HPDE6-E6E7 (cell line): Measurements from ENCODE around the gene LPIN3.

Source experiments
- DNase-seq: peaks from one replicate; pipeline ENCODE4 v3.0.0; 2011; ENCODE audit warnings: missing footprints; ENCODE audit errors: extremely low spot score

LPIN3 gene

DNA sequence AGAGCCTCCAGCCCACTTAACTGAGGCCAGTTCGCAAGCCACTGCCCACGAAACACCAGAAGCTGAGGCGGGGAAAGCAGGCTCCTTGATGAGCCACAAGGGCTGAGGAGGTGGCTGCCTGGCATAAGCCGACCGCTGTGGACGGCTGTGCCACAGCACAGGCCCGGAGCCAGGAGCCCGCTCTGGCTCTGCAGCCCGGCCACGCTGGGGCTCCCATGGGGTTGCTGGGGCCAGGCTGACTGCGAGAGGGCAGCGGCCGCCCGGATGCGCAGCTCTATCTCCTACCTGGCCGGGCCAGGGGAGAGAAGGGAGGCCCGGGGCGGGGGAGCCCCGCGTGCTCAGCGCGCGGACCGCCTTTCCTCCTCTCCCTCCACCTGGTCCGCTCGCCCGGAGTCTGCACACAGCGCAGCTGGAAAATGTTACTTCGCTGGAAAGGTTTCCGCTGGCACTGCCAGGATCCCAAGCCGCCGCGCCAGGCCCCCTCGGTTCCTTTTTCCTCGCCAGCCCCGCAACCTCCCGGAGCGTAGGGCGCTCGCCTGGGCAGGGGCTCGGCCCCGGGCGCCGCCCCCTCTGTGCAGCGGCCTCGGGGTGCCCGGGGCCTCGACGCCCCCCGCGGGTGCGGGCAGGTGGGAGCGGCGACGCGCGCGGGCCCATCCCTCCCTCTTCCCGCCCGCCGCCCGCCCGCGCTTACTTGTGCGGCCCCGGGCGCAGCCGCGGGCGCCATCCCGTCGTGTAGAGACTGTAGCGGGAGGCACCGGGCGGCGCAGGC is 25.3 kb downstream of the LPIN3 start:
- no peak for DNase-seq

- no peak for DNase-seq
These were observed 26.1 kb downstream of the LPIN3 start, which contains the start of gene EMILIN3 for GRCh38 chr20:41366546-41367392. Gene EMILIN3 (minus strand): TSS chr20:41366818. CDS start chr20:41366634, 184 bp downstream.

DNA sequence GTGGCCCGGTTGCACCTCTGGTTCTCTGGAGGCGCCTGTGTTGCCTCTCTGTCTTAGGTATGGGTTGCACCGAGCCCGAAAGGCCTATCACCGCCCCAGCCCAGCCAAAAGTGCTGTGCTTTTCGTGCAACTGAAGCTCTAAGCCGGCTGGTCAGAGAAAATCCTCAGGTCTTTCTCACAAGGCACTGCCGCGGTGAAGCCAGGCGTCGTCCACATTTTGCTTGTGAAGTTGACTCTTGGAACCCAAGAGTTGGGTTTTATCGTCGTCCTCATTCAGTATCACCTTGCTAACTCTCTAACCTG is 26.7 kb downstream of the LPIN3 start:
- no peak for DNase-seq

GRCh38 chr20:41367956-41368355 is 27.3 kb downstream of the LPIN3 start:
- DNase-seq: no peak

- DNase-seq: no peak
These were observed 29.1 kb downstream of the LPIN3 start for GRCh38 chr20:41369673-41370072.

DNA sequence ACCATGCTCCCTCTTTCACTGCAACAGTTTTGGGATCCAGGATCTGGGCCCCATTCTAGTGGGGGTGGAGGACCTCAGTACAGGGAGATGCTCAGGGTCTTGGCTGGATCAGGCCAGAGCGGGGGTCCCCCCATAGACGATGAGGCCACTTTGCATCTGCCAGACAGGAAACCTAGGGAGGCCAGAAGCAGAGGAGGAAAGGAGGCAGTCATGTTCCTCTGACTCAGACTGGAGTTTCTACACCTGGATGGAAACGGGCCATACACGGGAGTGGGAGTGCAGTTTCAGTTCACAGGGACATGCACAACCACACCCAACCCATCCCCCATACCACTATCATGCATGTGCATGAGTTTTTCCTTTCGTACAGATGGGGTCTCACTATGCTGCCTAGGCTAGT is 29.6 kb downstream of the LPIN3 start:
- DNase-seq: no peak

DNA sequence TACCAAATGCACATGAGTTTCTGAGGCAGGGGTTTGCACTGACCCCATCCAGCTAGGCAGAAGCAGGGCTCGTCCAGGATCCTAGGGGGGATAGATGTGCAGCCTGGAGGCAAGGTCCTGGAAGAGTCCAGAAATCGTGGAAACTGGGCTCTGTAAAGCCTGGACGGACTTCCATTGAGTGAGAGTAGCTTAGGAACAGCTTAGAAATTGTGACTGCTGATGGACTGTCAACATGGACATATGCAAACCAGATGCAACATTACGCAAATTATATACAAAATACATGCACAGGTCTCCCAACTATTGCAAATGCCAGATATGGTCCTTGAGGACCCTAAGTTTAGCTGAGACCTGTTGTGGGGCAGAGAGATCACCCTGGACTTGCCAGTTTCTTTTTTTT is 30.8 kb downstream of the LPIN3 start:
- no peak for DNase-seq

DNA sequence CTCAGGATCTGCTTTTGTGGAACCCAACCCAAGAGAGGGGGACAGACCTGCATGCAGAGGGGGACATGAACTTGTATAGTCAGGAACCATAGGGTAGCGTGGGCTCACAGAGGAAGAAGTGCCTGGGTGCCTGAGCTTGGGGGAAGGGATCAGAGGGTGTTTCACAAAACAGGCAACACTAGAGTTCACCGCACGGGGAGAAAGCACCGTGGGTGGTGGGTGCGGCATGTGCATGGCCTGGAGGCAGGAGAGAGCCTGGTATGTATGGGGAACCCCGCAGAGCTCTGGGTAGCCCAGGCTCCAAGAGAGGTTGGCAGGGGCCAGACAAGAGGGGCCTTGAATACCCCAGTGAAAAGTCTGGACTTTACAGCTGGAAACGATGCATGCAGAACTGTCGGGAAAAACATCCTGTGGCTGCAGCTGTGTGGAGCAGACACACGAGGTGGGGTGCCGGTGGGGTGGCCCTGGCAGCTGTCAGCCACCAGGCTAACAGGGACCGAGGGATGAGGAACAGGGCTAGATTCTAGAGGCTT is 32.7 kb downstream of the LPIN3 start:
- DNase-seq: no peak

DNA sequence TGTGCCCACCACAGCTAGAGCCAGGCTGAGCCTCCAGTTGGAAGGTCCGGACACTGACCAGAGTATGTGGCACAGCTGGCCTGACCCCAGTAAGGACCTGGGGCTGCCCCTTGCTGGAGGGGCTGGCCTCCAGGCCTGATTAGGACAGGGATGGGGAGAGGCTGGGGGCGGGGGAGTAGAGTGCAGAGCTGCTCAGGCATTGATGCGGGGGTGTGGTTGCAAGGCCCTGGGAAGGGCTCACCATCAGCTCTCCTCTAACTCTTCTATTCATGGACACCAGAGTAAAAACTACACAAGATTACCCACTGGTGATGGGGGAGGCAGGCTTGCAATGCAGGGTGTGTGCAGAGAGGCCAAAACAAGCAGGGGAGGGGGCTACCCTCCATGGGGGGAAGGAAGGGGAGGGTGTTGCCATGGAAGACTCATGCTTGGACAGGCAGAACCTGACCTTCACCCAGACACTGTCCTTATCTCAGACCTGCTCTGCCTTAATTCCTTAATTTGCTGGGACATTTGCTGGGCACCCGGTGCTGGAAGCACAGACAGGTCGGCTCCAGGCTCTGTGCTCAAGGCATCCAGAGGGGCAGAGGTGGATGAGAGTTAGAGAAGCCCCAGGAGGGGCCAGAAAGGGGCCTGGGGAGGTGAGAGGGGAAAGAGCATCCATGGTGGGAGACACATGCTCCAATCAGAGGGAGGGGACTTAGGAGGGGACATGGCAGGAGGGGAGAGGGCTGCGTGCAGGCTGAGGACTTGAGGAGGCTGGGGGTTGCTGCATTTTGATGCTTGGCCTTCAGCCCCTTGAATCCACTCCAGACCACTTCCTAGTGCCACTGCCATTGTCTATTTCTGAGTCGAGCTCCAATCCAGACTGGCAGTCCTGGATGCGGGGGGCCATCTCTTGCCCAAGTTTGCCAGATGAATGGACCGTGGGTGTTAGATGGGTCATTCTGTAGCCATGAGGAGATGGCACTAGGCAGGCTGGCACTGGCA is 33.6 kb downstream of the LPIN3 start:
- DNase-seq: no peak

DNA sequence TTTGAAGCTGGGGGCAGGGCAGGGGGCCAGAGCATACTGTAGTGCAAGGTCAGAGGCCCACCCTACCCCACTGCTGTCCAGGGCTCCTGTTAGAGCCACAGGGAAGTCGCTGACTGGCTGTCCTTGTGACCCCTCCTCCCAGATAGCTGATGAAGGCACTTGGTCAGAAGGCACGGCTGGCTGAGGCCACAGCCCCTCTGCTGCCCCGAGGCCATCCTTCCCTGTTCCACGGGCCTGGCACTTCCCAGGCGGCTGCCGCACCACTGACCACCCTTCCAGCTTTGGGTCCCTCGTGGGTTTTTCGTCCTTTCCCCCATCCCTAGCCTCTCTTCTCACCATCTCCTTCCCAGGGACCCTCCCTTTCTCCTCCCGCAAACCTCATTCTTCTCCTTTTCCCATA is 35.2 kb downstream of the LPIN3 start:
- DNase-seq: no peak

DNA sequence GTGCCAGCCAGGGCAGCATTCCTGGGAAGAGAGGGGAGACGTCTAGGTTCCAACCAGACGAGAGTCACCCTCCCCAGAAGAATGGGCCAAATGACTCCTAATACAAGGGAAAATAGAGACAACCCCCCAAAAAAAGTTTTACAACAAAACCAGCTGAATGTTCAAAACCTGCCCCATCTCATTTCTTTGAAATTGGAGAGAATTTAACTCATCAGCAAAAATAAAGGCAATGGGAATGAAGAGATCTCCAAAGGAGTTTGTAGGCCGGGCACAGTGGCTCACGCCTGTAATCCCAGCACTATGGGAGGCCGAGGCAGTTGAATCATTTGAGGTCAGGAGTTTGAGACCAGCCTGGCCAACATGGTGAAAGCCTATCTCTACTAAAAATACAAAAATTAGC is 35.7 kb downstream of the LPIN3 start:
- DNase-seq: no peak

DNA sequence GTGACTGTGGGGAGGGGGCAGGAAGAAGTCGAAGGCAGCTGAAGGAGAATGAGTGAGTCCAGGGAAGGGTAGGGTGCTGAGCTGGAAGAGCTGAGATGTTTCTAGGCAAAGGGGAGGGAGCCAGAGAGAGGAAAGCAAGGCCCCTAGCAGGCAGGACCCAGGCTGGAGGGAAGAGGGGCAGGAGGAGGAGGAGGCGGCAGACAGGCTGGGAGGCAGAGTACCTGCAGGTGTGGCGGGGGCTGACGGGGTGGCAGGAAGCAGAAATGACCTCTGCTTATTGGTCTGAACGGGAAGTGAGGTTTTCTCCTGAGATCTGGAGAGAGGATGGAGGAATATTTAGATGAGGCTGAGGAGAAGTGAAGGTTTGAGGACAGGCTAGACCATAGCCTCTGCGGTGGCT is 36.7 kb downstream of the LPIN3 start:
- DNase-seq: no peak

DNA sequence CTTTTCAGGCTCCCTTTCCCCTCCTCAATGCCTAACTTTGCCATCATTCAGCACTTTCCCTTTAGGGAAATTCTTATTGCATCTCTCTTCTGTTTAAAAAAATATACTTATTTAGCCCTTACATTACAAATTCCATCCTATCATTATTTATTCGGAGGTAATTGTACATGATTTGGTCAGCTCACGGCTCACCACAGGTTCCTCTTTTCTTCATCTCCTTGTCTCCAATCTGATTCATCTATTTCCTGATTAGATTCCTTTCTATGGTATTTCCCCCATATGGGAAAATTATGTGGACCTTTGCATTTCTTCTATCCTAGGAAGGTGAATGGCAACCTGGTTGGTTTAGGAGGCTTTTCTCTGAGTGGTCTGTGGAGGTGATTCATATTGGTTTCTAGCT is 38.9 kb downstream of the LPIN3 start:
- DNase-seq: no peak

DNA sequence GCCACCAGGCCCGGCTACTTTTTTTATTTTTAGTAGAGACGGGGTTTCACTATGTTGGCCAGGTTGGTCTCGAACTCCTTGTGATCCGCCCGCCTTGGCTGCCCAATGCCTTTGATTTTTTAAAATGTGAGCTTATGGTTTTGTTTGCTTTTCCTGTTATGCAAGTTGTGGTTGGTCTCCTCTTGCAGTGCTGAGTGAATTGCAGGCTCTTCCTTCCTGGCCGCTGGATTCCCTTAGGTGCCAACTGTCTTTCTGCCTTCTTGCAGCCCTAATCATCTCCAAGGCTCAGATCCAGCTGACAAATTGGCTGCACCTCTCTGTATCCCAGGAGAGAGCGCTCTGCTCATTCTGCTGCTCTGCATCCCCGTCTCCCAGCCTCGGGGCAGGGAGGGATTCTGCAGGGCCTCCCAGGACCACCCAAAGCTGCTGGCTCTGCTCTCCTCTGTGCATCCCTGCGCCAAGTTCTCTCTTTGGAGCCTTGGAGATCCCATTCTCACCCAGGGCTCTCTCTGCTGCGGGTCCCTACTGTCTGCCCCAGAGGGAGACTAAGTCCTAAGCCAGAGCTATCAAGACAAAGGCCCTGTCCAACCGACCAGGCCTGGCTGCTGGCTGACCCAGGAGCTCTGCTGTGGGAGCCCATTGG is 40.1 kb downstream of the LPIN3 start:
- no peak for DNase-seq

- DNase-seq: no peak
These were observed 42.2 kb downstream of the LPIN3 start for GRCh38 chr20:41382791-41383305.

DNA sequence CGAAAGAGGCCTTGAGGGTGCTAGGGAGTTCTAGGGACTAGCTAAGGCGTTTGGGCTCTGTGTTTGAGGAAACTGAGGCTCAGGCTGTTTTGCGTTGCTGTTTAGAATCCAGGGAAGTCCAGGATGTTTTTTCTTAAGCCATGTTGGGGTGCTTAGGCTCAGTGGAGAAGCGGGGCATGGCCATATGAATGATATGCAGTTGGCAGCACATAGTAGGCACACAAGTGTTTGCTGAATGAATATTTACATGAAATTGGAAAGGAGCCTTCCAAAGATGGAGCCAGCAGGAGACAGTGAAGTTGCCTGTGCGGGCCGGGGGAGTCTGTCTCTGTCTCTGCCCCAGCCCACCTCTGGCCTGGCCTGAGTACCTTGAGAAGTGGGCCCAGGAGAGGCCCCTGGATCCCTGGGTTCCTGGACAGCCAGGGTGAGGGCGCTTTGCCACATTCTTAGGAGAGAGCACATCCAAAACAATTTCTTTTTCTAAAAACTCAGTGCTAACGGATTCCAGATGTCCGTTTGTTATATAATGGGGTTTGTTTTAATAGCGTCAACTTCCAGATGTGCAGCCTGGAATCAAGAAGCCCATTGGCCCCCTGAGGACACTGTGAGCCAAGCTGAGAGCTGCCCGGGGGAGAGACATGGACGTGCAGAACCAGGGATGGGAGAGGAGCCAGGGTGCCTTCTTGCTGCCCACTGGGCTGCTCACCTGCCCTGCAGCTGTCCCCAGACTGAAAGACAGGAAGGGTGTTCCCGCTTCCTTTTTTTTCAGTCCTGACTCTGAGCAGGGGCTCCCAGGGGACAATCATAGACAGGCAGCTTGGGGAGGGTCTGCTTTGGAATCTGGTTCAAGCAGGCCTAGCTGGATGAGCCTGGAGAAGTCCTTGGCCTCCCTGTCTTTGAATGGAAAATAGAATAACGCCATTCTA is 46.1 kb downstream of the LPIN3 start:
- DNase-seq: no peak

DNA sequence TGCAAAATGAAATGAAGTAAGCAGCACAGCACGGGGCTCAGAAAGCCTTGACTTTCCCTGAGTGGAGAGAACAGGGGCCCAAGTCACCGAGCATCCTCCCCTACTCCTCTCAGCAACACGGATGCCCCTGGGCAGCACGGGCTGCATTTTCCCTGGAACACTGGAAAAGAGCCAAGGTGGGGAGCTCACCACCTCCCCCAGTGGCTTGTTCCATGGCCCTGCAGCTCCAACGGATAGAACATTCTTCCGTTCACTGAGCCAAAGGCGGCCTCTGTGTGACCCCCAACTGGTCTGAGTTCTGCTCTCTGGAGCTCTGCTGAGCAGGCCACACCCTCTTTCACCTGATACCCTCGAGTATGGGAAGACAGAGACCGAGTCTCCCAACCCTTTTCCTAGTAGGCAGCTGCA is 46.8 kb downstream of the LPIN3 start:
- DNase-seq: no peak

DNA sequence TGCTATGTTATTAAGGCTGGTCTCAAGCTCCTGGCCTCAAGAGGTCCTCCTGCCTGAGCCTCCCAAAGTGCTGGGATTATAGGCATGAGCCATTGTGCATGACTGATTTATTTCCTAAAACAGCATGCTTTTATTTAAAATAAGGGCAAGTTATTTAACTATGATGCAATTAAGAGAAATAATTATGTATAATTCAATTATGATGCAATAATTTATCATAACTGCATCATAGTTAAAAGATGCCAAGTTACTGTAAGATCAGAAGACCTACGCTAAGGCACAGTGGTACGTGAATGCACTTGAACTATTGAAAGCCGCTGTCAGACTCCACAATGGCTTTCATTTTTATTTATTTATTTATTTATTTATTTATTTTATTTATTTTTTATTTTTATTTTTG is 50.3 kb downstream of the LPIN3 start:
- no peak for DNase-seq

DNA sequence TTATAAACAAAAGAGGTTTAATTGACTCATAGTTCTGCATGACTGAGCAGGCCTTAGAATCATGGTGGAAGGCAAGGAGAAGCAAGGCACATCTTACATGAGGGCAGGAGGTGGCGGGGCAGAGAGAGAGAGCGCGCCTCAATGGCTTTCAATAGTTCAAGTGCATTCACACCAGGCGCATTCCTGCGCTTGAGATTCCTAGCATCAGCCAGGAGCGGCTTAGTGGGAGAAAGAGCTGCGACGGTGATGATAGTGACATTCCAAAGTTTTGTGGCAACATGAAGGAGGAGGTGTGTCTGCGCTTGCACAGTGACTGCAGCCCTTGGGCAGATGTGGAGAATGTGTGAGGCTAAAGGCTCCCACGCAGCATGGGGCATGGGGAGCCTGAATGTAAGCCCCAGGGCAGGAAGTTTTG is 51.0 kb downstream of the LPIN3 start:
- DNase-seq: no peak

DNA sequence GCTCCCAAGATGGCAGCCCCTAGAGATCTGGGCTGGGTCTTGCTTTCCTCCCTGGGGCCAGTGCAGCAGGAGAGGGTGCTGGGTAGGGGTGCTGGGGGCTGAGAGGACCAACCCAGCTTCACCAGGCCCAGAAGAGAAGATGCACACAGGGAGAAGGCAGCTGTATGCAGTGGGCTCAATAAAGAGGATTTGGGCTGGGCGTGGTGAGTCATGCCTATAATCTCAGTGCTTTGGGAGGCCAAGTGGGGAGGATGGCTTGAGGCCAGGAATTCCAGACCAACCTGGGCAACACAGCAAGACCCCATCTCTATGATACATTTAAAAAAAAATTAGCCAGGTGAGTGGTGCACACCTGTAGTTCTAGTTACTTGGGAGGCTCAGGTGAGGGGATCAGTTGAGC is 51.7 kb downstream of the LPIN3 start:
- DNase-seq: no peak
